ENCODE results near the gene FOXD2. TPM values are rescaled to one million over a fixed set of nuclear protein-coding genes. Genes with fewer than 3 reads are reported as not detected.

FOXD2 gene
- total RNA-seq, 1 donor from 2014 or later: 0.35 TPM

- no peak overlapping the region for H3K4me3 ChIP-seq
- H3K27ac ChIP-seq: peak overlapping the region; percentile 44
- no peaks in the 10 kb centered on the region for H3K9me3 ChIP-seq
- no peaks in the 10 kb centered on the region for H3K27me3 ChIP-seq
- no peaks in the 10 kb centered on the region for H3K4me1 ChIP-seq
- intact Hi-C loops (cut with DNase I): no loop called here
- TF ChIP-seq CTCF (IDR thresholded peaks at IDR 0.05): no peak
- ATAC-seq (peak; percentile 13), DNase-seq (no peak)
- no peaks in the 10 kb centered on the region for H3K36me3 ChIP-seq
These were observed 39.8 kb downstream of the FOXD2 start for GRCh38 chr1:47477595-47478080.

- Histone ChIP-seq H3K27ac (peak overlapping the region; percentile 44), H3K36me3 (no peaks in the 10 kb centered on the region), H3K4me1 (no peaks in the 10 kb centered on the region), H3K9me3 (no peaks in the 10 kb centered on the region), H3K4me3 (no peak overlapping the region), H3K27me3 (no peaks in the 10 kb centered on the region)
- DNase-seq (peak; percentile 80), ATAC-seq (peak; percentile 92)
- intact Hi-C loops (cut with DNase I): no loop called here
- TF ChIP-seq CTCF (IDR thresholded peaks at IDR 0.05): no peak
These were observed 40.2 kb downstream of the FOXD2 start for GRCh38 chr1:47478090-47478489.

GRCh38 chr1:47479664-47480063 lies 41.8 kb downstream of the FOXD2 start:
- DNase-seq: no peak
- no peaks in the 10 kb centered on the region for H3K9me3 ChIP-seq
- no peak overlapping the region for H3K27ac ChIP-seq
- ATAC-seq: no peak
- TF ChIP-seq CTCF (IDR thresholded peaks at IDR 0.05): no peak
- no peak overlapping the region for H3K4me3 ChIP-seq
- no peaks in the 10 kb centered on the region for H3K27me3 ChIP-seq
- H3K36me3 ChIP-seq: no peaks in the 10 kb centered on the region
- intact Hi-C loops (cut with DNase I): no loop called here
- no peaks in the 10 kb centered on the region for H3K4me1 ChIP-seq

GRCh38 chr1:47481936-47482335 lies 44.1 kb downstream of the FOXD2 start:
- intact Hi-C loops (cut with DNase I): no loop called here
- Histone ChIP-seq H3K4me1 (no peaks in the 10 kb centered on the region), H3K4me3 (no peak overlapping the region), H3K36me3 (no peaks in the 10 kb centered on the region), H3K27me3 (no peaks in the 10 kb centered on the region), H3K27ac (no peak overlapping the region), H3K9me3 (no peaks in the 10 kb centered on the region)
- TF ChIP-seq CTCF (IDR thresholded peaks at IDR 0.05): no peak
- DNase-seq (no peak), ATAC-seq (no peak)

- H3K36me3 ChIP-seq: no peaks in the 10 kb centered on the region
- no peak for TF ChIP-seq CTCF (IDR thresholded peaks at IDR 0.05)
- intact Hi-C loops (cut with DNase I): no loop called here
- no peaks in the 10 kb centered on the region for H3K27me3 ChIP-seq
- H3K4me1 ChIP-seq: no peaks in the 10 kb centered on the region
- DNase-seq (no peak), ATAC-seq (peak; percentile 55)
- H3K27ac ChIP-seq: no peak overlapping the region
- H3K9me3 ChIP-seq: no peaks in the 10 kb centered on the region
- no peak overlapping the region for H3K4me3 ChIP-seq
These were observed 44.9 kb downstream of the FOXD2 start for GRCh38 chr1:47482786-47483185.

GRCh38 chr1:47483651-47484050 lies 45.8 kb downstream of the FOXD2 start:
- ATAC-seq: no peak
- no peaks in the 10 kb centered on the region for H3K36me3 ChIP-seq
- no peaks in the 10 kb centered on the region for H3K4me1 ChIP-seq
- intact Hi-C loops (cut with DNase I): no loop called here
- no peak for DNase-seq
- no peak overlapping the region for H3K4me3 ChIP-seq
- TF ChIP-seq CTCF (IDR thresholded peaks at IDR 0.05): no peak
- H3K27ac ChIP-seq: no peak overlapping the region
- no peaks in the 10 kb centered on the region for H3K27me3 ChIP-seq
- no peaks in the 10 kb centered on the region for H3K9me3 ChIP-seq

Data from upper lobe of right lung (tissue), 1 donor.